Epithelial cell of proximal tubule (primary cell): ENCODE measurements around the gene POLR3H. TPM values are rescaled to one million over a fixed set of nuclear protein-coding genes. Genes with fewer than 3 reads are reported as not detected.
"Not testable (repeated sequence)": the region's sequence is repeated elsewhere in the genome, so short reads cannot be mapped to it uniquely, and the experiment has no call there.

Experiments
- DNase-seq: peaks from one replicate; pipeline ENCODE4 v3.0.0-alpha.2; 2011; ENCODE audit warnings: low read depth
- H3K4me3 ChIP-seq: 2 replicates; pipeline ENCODE4 v1.5.1; 2011; ENCODE audit warnings: low read depth, mild to moderate bottlenecking, low read length
- CTCF ChIP-seq: conservative IDR thresholded peaks from 2 replicates; pipeline ENCODE4 v1.5.1; 2012; ENCODE audit warnings: low read depth, mild to moderate bottlenecking, low read length
- total RNA-seq: library from RNA; depleted of rRNA; stranded (reverse); fragments of >200 nt; gene quantifications from 2 replicates; pipeline ENCODE4 v1.2.3, GENCODE V29; 2015

Gene POLR3H
- total RNA-seq, 1 donor from 2014 or later = 9.5 TPM

- no peak for DNase-seq
- TF ChIP-seq CTCF = no peak
- no peak overlapping the region for H3K4me3 ChIP-seq
Observed at GRCh38 chr22:41573677-41574076, 29.4 kb upstream of the POLR3H start.

GRCh38 chr22:41572305-41572704 is 28.0 kb upstream of the POLR3H start:
- not testable (repeated sequence) for DNase-seq, H3K4me3 ChIP-seq

- no peak for DNase-seq
- no peak overlapping the region for H3K4me3 ChIP-seq
- TF ChIP-seq CTCF = no peak
Observed at GRCh38 chr22:41571786-41572185, 27.5 kb upstream of the POLR3H start.

- no peak overlapping the region for H3K4me3 ChIP-seq
- DNase-seq = no peak
- TF ChIP-seq CTCF = no peak
Observed at GRCh38 chr22:41570221-41570620, 26.0 kb upstream of the POLR3H start.

GRCh38 chr22:41568811-41569210 is 24.5 kb upstream of the POLR3H start:
- H3K4me3 ChIP-seq = no peak overlapping the region
- no peak for DNase-seq
- no peak for TF ChIP-seq CTCF

GRCh38 chr22:41567512-41567768 is 23.2 kb upstream of the POLR3H start:
- no peak for DNase-seq
- no peak overlapping the region for H3K4me3 ChIP-seq
- TF ChIP-seq CTCF = no peak

- TF ChIP-seq CTCF = no peak
- DNase-seq = no peak
Observed at GRCh38 chr22:41565403-41566054, 21.3 kb upstream of the POLR3H start.

More at GRCh38 chr22:41565403-41566054, 21.3 kb upstream of the POLR3H start:
- no peak overlapping the region for H3K4me3 ChIP-seq
